Pons (tissue), 1 donor: Measurements from ENCODE around the gene KLHL1.

ENCODE experiments used
- DNase-seq: peaks from one replicate; pipeline ENCODE4 v3.0.0-alpha.2; 2016; ENCODE audit warnings: low spot score

Gene KLHL1

DNA sequence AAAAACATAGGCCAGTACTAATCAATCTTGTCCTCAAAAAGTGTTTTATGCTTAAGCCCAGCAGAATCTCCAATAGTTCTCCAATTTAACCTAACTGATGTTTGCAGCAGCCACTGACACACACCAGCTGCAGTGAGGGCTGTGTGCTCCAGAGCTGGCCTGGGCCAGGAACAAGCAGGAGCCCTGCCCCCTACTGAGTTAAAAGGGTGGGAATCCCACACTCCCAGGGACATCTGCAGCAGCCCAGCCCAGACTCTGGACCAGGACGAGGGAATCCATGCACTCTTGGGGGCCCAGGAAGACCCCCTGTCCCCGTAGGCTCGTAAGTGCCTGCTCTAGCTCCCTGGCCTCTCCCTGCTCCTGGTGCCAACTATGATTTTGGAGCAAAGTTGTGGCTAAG lies 92.1 kb downstream of the KLHL1 start:
- no peak for DNase-seq

DNA sequence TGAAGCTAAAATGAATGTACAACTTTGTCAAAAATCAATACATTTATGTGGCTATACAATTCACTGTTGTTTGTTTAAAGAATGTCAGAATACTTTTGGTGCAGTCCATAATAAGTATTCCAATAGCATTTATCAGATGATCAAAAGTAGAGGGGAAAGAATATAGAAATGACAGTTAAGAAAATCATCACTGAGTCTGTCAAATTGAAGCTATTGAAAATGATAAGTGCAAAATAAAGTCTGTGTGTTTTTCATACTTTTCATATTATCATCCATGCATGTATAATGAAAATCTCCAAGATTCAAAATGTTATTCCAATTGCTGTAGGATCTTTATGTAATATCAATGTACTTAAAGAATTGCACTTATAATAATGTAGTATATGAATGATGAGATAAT lies 93.9 kb downstream of the KLHL1 start:
- DNase-seq: no peak

DNA sequence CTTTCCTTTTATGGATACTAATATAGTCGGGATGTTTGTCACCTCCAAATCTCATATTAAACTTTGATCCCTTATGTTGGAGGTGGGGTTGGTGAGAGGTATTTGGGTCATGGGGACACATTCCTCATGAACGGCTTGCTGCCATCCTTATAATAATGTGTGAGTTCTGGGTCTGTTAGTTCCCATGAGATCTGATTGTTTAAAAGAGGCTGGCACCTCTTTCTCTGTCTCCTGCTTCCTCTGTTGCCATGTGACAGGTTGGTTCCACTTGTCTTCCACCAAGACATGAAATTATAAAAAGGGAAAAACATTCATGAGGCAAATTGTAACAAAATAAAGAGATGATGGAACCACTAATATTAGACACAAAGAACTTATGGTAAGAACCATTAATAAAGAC lies 108.4 kb downstream of the KLHL1 start:
- DNase-seq: no peak

DNA sequence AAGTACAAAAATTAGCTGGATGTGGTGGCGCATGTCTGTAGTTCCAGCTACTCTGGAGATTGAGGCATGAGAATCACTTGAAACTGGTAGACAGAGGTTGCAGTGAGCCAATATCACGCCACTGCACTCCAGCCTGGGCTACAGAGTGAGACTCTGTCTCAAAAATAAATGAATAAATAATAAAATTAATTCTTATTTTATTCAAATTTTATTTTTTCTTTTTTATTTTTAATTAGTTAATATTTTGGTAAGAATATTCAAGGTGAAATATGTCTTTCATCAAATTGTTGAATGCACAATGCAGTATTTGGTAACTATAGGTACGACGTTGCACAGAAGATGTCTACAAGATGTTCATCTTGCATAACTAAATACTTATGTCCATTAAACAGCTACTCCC lies 111.2 kb downstream of the KLHL1 start:
- no peak for DNase-seq

DNA sequence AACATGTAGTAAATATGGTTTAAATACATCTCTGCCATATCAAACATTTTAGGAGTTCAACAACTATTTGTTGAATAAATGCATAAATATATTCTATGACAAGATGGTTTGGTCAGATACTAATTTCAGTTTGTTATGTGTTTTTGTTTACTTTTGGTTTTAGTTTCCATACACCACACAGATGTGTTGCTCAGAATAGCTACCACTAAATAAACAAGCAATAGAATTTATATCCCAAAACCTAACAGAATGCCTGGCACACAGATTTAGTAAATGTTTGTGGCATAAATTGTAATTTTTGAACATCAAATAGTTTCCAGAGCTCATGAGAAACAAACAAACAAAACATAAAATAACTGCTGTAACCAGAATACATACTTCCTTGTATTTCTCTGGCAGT lies 127.5 kb downstream of the KLHL1 start:
- DNase-seq: no peak

DNA sequence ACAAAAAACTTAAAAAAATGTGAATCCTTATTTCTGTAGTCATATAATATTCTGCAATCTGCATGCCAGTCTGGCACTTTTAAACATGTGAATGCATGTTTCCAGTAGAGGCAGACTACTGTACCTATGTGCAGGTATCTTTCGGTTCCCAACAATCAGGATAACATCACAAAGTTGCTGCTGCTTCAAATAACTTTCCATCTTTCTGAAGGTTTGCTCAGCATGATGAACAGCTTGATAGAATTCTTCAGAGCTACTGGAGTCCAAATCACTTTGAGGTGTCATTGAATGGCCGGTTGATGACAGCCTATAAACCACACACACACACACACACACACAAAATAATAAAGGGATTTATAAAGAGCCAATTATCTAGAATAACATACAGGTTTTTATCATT lies 132.8 kb downstream of the KLHL1 start:
- DNase-seq: no peak

DNA sequence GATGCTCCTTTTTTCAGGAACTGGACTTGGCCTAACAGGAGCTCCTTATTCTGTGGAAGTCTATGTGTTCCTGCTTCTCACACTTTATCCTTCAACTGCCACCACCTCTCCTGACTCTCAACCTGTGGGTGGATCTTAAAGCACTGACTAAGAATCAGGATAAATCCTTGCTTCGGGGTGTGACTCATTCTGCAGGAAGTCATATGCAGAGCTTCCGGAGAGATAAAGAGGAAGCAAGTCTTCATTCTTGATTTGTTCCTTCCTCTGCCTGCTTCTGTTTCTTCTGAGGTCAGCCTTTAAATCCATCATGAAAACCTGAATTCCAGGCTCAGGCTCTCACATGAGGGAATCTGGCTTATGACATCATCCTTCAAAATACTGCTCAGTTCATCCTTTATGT lies 137.7 kb downstream of the KLHL1 start:
- peak; percentile 2 for DNase-seq

DNA sequence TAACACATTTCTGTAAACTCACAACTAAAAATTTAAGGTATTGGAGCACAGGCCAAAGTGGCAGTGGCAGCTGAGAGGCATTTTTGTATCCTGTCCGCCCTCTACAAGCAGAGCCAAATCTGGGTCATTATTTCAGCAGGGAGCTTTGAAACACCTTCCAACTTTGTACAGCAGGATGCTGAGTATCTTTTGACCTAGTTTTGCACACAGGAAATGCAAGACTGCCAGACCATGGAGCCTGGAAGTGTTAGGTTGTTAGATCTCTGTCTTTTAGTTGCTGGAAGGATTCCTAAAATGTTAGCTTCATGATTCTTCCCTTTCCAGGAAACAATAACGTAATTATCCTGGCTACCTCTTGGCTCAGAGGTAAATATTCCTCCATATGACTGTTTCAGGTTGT lies 149.2 kb downstream of the KLHL1 start:
- no peak for DNase-seq

DNA sequence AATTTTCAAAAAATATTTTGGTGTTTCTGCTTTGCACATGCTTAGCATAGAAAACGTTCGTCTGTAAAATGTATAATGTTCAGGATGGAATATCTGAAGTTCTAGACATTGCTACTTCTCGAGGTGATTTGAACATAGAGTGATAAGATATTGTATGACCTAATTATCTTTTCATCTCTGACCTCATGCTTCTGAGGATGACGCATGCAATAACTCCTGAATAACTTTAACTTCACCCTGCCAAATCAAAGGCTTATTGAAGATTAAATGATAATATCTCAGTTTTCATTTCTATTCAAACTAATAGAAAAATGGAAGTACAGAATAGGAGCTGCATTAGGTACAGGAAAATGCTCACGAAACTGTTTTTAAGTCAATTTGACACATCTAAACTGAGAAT lies 151.4 kb downstream of the KLHL1 start:
- DNase-seq: no peak

DNA sequence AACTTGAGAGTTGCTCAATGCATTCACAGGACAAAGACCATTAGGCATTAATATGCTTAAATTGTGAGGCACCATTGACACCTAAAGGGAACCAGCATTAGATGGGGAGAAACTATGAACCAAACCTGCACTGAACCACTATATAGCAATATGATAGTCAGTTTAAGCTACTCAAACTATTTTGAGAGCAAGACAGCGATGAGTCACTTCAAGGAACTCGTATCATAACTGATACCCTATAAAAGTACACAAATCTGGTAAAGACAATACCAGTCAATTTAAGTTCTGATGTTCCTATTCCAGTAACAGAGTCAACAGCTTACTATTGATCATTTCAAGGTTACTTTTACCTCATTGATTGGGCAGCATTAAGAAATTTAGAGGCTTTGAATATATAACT lies 151.9 kb downstream of the KLHL1 start:
- DNase-seq: no peak

DNA sequence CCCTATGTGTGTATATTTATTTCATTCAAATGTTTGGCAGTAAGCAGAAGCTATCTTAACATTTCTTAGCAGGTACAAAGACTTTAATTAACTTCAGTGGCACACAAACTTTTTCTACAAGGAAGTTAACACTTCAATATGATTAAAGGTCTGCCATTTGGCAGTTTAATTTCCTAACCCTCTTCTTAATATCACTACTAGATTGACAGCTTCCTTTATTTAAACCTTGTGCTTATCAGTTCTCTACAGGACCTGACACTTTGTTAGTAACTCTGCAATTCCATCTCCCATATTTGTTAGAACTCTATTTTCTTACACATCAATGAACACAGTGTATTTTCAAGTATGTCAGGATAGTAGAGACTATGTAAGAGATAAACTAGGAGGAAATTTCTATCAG lies 153.0 kb downstream of the KLHL1 start:
- DNase-seq: no peak

DNA sequence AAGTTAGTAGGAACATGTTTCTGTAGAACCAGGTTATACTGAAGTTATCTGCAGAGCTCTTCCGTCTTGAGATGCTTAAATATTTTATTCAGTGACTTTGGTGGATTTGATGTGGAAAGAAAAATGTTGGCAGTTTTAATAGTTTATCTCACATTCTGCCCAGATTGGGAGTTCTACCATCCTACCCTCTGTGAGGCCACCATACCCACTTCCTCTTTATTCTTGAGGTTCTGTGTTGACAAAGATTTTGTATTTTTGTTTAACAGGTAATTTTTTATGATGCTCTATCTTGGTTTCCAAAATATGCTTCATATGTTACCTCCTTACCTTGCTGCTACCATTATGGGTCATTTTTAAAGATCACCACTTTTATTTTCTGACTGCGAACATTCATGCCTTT lies 156.8 kb downstream of the KLHL1 start:
- DNase-seq: no peak

DNA sequence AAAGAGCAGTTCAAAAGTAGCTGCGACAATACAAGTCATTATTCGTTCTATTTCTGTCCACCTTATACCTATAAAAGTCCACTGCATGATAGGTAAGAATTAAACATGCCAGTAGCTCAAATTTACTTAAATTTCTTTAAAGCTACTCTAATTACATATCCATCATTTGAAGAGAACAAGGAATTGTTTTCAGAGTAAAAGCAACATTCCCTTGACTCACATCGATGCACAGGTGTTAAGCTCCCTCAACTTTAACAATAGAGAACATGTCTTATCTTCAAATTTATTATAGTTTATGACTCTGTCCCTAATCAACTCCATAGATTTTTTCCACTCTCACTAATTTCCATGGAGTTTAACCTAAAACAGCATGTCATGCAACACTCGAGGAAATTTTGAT lies 158.1 kb downstream of the KLHL1 start:
- DNase-seq: no peak

DNA sequence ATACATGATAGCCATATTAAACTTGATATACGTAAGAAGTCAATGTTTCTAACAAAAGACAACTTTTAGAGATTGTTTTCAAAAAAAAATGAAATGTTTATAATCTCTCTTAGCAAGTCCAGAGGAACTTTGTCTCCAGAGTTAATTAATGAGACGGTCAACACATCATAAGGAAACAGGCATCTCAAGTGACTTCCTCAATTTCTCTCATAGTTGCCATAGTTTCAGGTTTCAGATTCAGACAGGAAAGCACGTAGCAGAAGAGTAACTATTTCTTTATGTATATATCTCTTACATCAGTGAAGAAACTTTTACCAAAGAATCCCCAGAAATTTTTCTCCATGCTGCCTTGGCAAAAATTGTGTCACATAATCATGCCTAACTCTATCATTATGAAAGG lies 160.2 kb downstream of the KLHL1 start:
- no peak for DNase-seq

DNA sequence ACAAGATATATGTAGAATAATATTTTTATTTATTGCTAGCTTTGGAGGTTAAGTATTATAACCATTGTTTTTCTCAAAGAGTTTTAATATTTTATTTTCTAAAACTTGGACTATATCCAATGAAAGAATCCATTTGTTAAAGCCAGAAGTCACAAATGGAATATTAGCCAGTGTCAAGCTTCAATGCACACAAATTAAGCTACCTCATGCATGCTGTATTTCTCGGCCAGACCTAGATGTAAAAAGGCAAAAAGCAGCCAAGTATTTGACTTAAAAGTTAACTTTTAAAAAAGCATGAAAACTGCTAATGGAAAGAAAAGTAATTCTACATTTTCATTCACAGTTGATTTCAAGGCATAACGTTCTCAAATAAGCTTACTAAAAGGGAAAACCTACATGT lies 160.7 kb downstream of the KLHL1 start:
- DNase-seq: no peak

DNA sequence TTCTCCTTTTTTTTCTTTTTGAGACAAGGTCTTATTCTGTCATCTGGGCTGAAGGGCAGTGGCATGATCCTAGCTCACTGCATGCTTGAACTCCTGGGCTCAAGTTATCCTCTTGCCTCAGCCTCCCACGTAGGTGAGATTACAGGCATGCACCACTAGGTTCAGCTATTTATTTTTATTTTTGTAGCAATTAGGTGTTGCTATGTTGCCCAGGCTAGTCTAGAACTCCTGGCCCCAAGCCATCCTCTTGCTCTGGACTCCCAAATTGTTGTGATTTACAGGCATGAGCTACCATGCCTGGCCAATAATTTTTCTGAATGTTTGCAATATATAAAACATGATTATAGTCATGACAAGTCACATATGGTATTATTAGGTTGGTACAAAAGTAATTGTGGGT lies 161.7 kb downstream of the KLHL1 start:
- DNase-seq: no peak

DNA sequence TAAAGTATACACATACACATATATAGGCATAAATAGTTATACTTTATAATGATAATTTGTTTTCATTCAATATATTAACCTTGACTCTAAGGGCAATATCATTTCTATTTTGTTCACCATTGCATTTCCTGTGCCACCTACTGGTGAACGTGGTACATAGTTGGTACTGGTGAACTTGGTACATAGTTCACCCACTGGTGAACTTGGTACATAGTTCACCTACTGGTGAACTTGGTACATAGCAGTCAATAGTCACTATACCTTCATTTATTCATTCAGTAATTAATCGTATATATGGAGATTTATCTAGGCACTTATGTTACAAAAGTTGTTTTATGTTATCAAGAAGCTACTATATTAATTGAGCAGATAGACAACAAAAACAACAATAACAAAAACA lies 173.2 kb downstream of the KLHL1 start:
- no peak for DNase-seq

DNA sequence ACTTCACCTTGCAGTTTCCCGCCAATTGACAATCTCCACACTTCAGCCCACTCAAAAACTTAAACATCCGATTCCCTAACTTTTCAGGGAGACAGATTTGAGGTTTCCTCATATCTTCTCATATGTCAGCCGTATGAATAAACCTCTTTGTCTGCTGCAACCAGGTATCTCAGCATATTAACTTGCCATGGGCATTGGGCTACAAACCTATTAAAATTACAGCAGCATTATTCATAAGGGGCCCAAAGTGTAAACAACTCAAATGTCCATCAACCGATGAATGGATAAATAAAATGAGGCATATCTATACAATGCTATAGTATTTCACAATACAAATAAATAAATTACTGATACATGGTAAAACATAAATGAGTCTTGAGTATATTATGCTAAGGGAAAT lies 180.0 kb downstream of the KLHL1 start:
- DNase-seq: no peak

DNA sequence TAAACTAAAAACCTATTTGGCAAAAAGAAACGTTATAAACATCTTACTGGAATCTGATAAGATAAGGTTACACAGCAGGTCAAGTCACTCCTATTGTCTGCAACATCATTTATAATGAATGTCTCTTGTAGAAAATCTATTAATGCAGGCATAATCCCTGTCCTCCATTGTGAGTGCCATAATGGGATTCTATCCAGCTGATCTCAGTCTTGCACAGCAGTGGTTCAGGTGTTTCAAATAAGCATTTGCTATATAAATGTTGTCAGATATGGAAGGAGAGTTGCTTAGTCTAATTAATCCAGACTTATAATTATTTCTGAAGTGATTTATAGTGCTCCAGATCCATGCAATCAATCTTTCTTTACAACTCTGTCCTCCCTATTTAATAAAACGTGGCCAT lies 187.1 kb downstream of the KLHL1 start:
- no peak for DNase-seq

DNA sequence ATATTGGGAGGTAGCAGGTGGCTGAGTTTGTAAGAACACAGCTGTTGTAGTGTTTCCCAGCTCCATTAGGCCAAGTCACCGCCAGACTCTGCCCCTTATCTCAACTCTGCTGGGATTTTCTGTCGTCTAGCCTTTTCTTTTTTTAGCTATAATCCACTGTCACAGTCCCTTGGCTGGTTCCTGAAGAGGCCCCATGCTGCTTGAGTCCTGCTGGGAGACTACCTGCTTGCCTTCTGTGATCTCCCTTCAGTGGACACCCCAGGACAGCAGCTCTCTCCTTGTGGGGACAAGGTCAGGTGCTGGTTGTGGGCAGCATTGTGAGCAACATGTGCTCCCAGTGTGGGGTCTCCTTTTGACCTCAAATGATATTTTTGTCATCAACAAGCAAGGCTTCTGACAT lies 195.6 kb downstream of the KLHL1 start:
- DNase-seq: no peak

DNA sequence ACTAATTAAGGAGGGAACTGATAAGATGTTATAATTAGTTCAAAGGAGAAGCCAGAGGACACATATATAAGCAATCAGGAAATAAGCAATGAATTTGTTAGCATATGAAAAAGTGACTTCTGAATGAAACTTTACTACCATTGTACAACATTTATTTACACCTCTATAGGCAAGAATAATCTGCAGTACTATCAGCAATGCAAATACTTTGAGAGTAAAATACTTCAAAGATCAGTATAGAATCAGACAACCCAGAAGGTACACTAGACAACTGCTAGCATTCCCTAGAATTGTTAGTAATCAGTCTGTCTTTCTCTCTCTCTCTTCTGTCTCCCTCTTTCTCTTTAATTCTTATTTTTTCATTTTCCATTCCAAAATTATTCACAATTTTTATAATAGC lies 197.5 kb downstream of the KLHL1 start:
- DNase-seq: no peak

DNA sequence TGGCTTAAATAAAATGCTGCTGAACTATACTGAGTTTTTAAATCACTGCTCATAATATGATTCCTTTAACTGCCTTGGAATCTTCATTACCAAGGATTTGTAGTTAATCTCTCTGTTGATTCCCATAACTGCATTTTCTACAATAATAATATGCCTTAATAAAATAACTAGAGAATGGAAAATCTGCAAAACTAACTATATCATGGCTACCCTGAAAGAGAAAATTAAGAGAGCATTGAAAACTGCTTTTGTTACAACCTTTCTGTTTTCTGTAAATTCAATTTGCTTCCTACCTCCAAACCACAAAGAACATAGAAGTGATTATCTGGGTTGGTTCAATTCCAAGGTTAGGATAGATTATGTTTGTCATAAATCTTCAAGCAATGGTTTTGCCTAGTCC lies 203.5 kb downstream of the KLHL1 start:
- DNase-seq: no peak

DNA sequence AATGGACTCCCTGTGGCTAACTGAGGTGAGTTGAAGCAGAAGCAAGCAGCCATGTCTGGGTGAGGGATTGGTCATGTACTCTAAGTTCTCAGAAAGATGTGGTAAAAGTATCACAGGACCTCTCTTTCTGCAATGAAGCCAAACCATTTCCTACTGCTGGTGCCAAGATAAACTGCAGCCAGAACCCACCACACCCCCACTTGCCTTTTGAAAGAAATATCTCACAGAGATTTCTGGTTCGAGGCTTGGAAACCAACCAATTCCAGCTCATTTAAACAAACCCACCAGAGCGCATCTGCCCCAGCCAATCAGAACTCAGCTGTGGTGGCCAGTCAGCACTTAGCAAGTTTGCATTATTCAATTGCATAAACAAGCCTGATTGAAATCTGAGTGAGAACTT lies 205.2 kb downstream of the KLHL1 start:
- DNase-seq: no peak

DNA sequence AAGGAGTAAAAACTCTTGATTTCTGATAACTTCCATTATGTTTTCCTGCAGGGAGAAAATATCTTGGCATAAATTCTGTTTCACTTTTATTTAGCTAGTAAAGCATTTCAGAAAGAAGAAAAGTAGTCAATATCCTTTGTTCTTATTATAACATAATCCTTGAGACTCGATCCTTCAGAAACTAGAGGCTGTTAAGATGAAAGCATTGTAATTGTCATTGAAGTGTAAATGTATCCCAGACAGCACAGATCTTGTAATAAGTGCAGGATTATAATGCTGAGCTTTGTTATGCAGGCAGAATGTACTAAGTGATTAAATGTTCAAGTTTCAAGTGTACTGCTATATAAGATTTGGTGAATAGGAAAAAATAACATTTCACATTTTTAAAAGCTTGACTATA lies 225.8 kb downstream of the KLHL1 start:
- DNase-seq: no peak

DNA sequence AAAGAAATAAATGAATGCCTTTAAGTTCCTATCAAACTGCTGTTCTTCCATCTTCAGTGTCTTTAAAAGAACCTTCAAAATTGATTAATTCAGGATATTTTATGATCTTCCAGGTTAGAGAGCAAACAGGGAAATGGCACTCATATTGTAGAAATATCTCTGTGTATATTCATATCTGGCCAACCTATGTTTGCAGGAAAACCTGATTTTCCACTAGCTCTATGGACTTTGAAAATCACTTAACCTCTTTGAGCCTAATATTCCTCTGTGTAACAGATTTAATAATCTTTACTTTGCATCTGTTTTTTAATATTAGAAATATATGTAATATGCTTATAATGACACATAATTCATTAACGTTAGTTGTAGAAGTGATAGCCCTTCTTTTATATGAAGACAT lies 228.3 kb downstream of the KLHL1 start:
- no peak for DNase-seq
